PC-9 (cell line): ENCODE measurements around the gene GPR68. TPM values are rescaled to one million over a fixed set of nuclear protein-coding genes. Genes with fewer than 3 reads are reported as not detected.
A peak's percentile ranks its signal among the peaks of the same experiment; 100 is the strongest.

Source experiments
- BruUV-seq: library from RNA; stranded (reverse); fragments of 400-500 nt; replicated peaks from 2 replicates; lab custom pipeline; 2021; lab: Mats Ljungman, UMichigan
- CTCF ChIA-PET: fragments of 300-600 bp; sonication (Branson Sonifier 250); formaldehyde crosslinking; loops from one replicate; lab custom pipeline; 2022; ENCODE audit warnings: antibody characterized with exemption; lab: Charles Lee
- POLR2A ChIA-PET: fragments of 300-600 bp; sonication (Branson Sonifier 250); formaldehyde crosslinking; loops from one replicate; lab custom pipeline; 2022; ENCODE audit warnings: antibody characterized with exemption; ENCODE audit not compliant: unreplicated experiment; lab: Charles Lee
- DNase-seq, 2 experiments: peaks; one replicate each; pipeline versions ENCODE4 v3.0.0 to v3.0.0-alpha.2; 2015 to 2022; ENCODE audit warnings: mixed read lengths in 1 of 2
- H2AFZ ChIP-seq: fragments of 200-600 bp; sonication (generic); 2 replicates; pipeline ENCODE4 v1.8.1; 2017; ENCODE audit warnings: antibody characterized with exemption
- H3F3A ChIP-seq: fragments of 200-600 bp; sonication (generic); 2 replicates; pipeline ENCODE4 v1.8.1; 2017; ENCODE audit warnings: antibody characterized with exemption, mild to moderate bottlenecking, low read depth; ENCODE audit not compliant: insufficient read depth
- H3K27ac ChIP-seq: fragments of 200-600 bp; sonication (generic); 2 replicates; pipeline ENCODE4 v1.6.1; 2016; ENCODE audit warnings: mixed run types
- H3K27me3 ChIP-seq: fragments of 200-600 bp; sonication (generic); 2 replicates; pipeline ENCODE4 v1.6.1; 2016; ENCODE audit warnings: low read depth, mixed run types; ENCODE audit not compliant: insufficient read depth
- H3K36me3 ChIP-seq: fragments of 200-600 bp; sonication (generic); 2 replicates; pipeline ENCODE4 v1.6.1; 2016; ENCODE audit warnings: low read depth, mixed run types
- H3K4me1 ChIP-seq: fragments of 200-600 bp; sonication (generic); replicated peaks from 2 replicates; pipeline ENCODE4 v1.6.1; 2016; ENCODE audit warnings: mixed run types; ENCODE audit not compliant: insufficient read depth
- H3K4me2 ChIP-seq: fragments of 200-600 bp; sonication (generic); 2 replicates; pipeline ENCODE4 v1.6.1; 2017; ENCODE audit warnings: mixed run types
- H3K4me3 ChIP-seq: fragments of 200-600 bp; sonication (generic); 2 replicates; pipeline ENCODE4 v1.6.1; 2016; ENCODE audit warnings: mixed run types
- H3K79me2 ChIP-seq: fragments of 200-600 bp; sonication (generic); 2 replicates; pipeline ENCODE4 v1.6.1; 2017; ENCODE audit warnings: low read depth, mixed run types
- H3K9me2 ChIP-seq: fragments of 200-600 bp; sonication (generic); 2 replicates; pipeline ENCODE4 v1.8.1; 2017; ENCODE audit warnings: mild to moderate bottlenecking; ENCODE audit not compliant: insufficient read depth
- H3K9me3 ChIP-seq: fragments of 200-600 bp; sonication (generic); 2 replicates; pipeline ENCODE4 v1.8.1; 2016; ENCODE audit warnings: low read depth; ENCODE audit not compliant: insufficient read depth
- H4K20me1 ChIP-seq: fragments of 200-600 bp; sonication (generic); 2 replicates; pipeline ENCODE4 v1.8.1; 2017; ENCODE audit not compliant: insufficient read depth
- EZH2 ChIP-seq: fragments of 200-600 bp; sonication (generic); IDR thresholded peaks from 2 replicates; pipeline ENCODE4 v1.8.0; 2017; ENCODE audit warnings: antibody characterized with exemption, low read depth
- intact Hi-C: fragments of 100-400 bp; cut with micrococcal nuclease; formaldehyde crosslinking; loops from one replicate; pipeline ENCODE4 v1.10.0; 2022; ENCODE audit not compliant: unreplicated experiment
- total RNA-seq: library from RNA; stranded (reverse); gene quantifications from 2 replicates; pipeline ENCODE4 v1.2.3, GENCODE V29; 2021
- TF ChIP-seq, protein P1 (sequence below): fragments of 200-600 bp; sonication (generic); conservative IDR thresholded peaks from 2 replicates; pipeline ENCODE4 v1.6.1; 2017; ENCODE audit warnings: mixed run types, antibody characterized with exemption, mild to moderate bottlenecking, moderate library complexity

The GPR68 gene
- total RNA-seq, 1 experiment from 2014 or later: not detected

DNA sequence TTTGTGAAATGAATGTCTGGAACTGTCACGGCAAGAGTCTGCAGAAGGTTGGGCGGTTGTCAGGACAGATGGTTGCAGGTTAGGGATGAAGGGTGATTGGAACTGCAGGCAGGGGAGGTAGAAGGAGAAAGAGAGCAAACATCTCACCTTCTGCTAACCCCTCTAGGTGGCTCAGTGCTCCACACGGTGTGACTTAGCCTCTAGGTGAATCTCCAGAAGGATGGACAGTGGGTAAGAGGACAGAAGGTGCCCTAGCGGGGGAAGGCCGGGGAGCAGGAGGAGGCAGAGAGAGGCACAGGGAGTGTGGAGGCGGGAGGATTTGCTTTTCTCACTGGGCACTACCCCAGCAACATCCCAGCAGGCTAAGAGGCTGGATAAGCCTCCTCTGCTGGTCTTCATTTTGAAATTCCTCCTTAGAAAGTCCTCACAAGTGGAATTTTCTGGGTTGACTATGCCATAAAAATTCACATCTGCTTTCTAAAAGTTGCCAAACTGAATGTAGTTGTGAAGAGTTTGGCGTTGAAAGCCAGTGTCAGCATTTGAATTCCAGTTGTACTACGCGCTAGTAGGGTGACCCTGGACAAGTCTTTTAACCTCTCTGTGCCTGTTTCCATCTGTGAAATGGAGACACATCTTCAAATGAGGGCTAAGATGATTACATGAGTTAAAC, 10.7 kb upstream of the GPR68 start:
- no peak overlapping the region for H3K4me3 ChIP-seq
- DNase-seq: no peak
- no peaks in the 10 kb centered on the region for H3K9me2 ChIP-seq
- no peaks in the 10 kb centered on the region for H3K9me3 ChIP-seq
- no peaks in the 10 kb centered on the region for H3K4me1 ChIP-seq
- TF ChIP-seq, protein P1, sequence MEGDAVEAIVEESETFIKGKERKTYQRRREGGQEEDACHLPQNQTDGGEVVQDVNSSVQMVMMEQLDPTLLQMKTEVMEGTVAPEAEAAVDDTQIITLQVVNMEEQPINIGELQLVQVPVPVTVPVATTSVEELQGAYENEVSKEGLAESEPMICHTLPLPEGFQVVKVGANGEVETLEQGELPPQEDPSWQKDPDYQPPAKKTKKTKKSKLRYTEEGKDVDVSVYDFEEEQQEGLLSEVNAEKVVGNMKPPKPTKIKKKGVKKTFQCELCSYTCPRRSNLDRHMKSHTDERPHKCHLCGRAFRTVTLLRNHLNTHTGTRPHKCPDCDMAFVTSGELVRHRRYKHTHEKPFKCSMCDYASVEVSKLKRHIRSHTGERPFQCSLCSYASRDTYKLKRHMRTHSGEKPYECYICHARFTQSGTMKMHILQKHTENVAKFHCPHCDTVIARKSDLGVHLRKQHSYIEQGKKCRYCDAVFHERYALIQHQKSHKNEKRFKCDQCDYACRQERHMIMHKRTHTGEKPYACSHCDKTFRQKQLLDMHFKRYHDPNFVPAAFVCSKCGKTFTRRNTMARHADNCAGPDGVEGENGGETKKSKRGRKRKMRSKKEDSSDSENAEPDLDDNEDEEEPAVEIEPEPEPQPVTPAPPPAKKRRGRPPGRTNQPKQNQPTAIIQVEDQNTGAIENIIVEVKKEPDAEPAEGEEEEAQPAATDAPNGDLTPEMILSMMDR: no peak
- TF ChIP-seq EZH2: no peak
- H3K36me3 ChIP-seq: no peaks in the 10 kb centered on the region
- H3K27ac ChIP-seq: no peak overlapping the region
- no peak overlapping the region for H2AFZ ChIP-seq
- no peaks in the 10 kb centered on the region for H3F3A ChIP-seq
- peaks cover 13% of the 10 kb centered on the region; the same call in 1 of the 2 replicates for H3K27me3 ChIP-seq
- H3K4me2 ChIP-seq: no peak overlapping the region
- BruUV-seq: no TSS peak
- CTCF ChIA-PET: no interaction called here
- no peaks in the 10 kb centered on the region for H3K79me2 ChIP-seq
- no peaks in the 10 kb centered on the region for H4K20me1 ChIP-seq
- intact Hi-C loops: no loop called here
- POLR2A ChIA-PET: no interaction called here

DNA sequence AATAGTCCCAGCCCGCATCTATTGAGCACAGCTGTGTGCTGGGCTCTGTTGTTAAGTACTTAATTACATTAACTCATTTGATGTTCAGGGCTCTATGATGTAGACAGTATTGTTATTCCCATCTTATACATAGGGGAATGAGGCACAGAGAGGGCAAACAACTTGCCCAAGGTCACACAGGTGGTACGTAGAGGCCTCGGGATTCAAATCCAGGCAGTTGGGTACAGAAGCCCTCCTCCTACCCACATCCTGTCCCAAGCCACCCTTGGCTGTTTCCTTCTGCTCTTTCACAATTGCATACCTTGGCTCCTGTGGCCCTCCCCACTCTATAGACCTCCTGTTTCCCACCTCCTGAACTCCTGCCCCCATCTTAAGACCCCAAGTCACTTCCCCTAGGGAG, 10.0 kb upstream of the GPR68 start:
- no peak overlapping the region for H2AFZ ChIP-seq
- no peak overlapping the region for H3K4me2 ChIP-seq
- no peaks in the 10 kb centered on the region for H4K20me1 ChIP-seq
- H3K4me1 ChIP-seq: no peaks in the 10 kb centered on the region
- no peak overlapping the region for H3K27ac ChIP-seq
- no peaks in the 10 kb centered on the region for H3K9me3 ChIP-seq
- no peak overlapping the region for H3K4me3 ChIP-seq
- CTCF ChIA-PET: no interaction called here
- TF ChIP-seq, protein P1: no peak
- TF ChIP-seq EZH2: no peak
- no peaks in the 10 kb centered on the region for H3K36me3 ChIP-seq
- H3F3A ChIP-seq: no peaks in the 10 kb centered on the region
- H3K9me2 ChIP-seq: no peaks in the 10 kb centered on the region
- no peak for DNase-seq
- BruUV-seq: no TSS peak
- POLR2A ChIA-PET: no interaction called here
- intact Hi-C loops: no loop called here
- H3K27me3 ChIP-seq: peaks cover 13% of the 10 kb centered on the region; the same call in 1 of the 2 replicates
- H3K79me2 ChIP-seq: no peaks in the 10 kb centered on the region

DNA sequence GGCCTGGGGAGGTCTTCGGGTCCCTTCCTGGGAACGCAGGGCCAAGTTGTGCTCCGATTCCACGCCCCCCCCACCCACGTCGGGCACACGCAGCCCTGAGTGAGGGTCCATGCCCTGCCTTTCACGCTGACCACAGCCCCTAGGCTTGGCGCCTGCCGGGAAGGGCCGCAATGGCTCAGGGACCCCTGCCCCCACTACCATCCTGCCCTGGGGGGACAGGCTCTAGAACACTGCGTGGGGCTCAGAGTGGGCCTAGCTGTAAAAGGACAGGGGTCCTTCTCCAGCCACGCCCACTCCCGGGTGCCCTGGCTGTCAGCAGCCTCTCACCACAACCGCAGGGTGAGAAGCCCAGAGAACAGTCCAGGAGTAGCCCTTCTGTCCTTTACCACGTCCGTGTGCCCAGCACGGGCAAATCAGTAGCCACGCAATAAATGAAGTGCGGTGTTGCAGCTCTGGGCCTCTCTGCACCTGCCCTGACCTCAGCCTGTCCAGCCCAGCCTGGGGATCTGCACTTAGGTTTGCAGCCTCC, 9.4 kb upstream of the GPR68 start:
- no TSS peak for BruUV-seq
- no peak for DNase-seq
- Histone ChIP-seq H3K9me3 (no peaks in the 10 kb centered on the region), H3K79me2 (no peaks in the 10 kb centered on the region), H3K4me3 (peak overlapping the region; percentile 21; the same call in 1 of the 2 replicates), H3K36me3 (no peaks in the 10 kb centered on the region), H3K9me2 (no peaks in the 10 kb centered on the region), H3K27ac (no peak overlapping the region), H3K27me3 (peaks cover 13% of the 10 kb centered on the region; the same call in 1 of the 2 replicates), H3K4me1 (no peaks in the 10 kb centered on the region), H3K4me2 (peak overlapping the region; percentile 46; the same call in 1 of the 2 replicates), H2AFZ (no peak overlapping the region), H4K20me1 (no peaks in the 10 kb centered on the region), H3F3A (no peaks in the 10 kb centered on the region)
- ChIA-PET POLR2A (no interaction called here), CTCF (no interaction called here)
- TF ChIP-seq, protein P1: no peak
- TF ChIP-seq EZH2: no peak
- intact Hi-C loops: no loop called here
